Suppressor macrophage treated with lipopolysaccharide for 1 hour (primary cell): ENCODE data around the gene AEN.

Experiments used
- DNase-seq, 3 donors: peaks; one replicate each; pipeline ENCODE4 v3.0.0-alpha.2; 2020 to 2022

Gene AEN

DNA sequence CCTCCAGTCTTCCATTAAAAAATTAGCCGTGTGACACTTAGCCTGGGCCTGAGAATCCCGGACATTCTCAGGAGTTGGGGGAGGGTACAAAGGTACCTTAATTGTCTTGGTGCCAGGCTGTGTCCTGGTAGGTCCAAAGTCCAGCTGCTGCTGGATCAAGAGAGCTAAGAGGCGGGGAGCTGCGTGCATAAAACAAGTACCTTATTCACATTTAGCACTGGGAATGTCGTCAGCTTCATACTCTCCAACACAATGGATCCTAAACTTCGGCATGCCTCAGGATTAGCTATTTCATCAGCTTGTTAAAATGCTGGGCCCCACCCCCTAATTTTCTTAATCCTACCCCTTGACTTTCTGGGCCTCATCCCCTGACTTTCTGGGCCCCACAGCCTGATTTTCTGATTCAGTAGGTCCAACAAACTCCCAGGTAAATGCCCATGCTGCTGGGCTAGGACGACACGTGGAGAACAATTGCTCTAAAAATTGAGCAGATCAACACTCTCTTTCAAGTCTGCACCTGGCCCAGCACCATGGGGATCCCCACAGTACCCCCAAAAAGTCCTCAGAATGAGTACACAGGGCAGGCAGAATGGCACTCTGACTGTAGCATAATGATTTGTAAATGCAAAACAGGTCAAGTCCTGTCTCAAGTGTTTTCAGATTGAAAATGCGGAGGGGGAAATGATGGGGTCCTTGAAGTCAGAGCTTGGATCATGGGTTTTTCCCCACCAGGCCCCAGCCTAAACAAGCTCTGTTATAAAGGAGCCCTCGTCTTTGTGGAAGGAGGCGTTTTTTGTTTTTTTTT is 5.6 kb upstream of the AEN start:
- no peak for DNase-seq

DNA sequence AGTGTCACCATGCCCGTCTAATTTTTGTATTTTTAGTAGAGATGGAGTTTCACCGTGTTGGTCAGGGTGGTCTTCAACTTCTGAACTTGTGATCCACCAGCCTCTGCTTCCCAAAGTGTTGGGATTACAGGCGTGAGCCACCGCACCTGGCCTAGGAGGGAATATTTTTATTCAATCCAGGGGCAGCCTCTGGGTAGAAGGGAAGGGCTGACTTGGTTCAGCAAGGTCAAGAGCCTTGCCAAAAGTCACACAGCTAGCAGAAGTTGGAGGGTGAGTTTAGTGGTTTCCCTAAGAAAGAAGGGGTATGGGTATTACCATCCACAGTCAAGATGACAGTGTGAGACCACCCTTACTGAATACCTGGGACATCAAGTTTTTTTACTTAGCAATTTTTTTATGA is 4.9 kb upstream of the AEN start:
- no peak for DNase-seq

DNA sequence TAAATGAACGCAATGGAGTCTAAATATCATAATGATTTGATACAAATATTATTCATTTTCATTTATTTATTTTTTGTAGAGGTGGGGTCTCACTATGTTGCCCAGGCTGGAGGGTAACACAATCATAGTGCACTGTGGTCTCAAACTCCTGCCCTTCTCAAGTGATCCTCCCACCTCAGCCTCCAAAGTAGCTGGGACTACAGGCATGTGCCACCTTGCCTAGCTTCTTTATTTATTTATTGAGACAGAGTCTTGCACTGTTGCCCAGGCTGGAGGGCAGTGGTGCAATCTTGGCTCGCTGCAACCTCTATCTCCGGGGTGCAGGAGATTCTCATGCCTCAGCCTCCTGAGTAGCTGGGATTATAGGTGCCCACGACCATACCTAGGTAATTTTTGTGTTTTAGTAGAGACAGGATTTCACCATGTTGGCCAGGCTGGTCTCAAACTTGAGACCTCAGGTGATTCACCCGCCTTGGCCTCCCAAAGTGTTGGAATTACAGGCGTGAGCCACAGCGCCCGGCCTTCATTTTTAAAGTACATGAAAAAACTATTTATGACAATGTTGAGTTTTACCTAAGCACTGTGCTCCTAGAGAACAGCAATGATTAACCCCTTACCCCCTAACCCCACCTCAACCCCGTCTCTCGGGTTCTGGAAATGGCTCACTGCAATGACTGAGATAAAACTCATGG is 4.0 kb upstream of the AEN start:
- DNase-seq, result no peak

DNA sequence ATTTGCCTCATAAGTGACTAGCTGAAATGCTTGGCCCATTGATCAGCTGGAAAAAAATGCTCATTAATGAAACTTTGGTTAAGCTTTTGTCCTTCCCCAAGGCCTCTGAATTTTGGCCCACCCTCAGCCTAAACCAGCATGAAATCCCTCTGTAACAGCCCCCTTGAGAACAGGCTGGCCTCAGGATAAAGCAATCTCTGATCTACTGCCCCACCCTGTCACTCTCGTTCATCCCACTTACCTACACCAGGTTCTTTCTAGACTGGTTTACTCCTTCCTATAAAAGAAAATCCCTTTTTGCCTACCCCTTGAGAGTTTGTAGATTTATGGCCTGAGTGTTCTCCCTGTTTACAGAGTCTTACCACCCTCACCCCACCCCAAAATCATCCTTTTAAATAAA is 3.4 kb upstream of the AEN start:
- no peak for DNase-seq

DNA sequence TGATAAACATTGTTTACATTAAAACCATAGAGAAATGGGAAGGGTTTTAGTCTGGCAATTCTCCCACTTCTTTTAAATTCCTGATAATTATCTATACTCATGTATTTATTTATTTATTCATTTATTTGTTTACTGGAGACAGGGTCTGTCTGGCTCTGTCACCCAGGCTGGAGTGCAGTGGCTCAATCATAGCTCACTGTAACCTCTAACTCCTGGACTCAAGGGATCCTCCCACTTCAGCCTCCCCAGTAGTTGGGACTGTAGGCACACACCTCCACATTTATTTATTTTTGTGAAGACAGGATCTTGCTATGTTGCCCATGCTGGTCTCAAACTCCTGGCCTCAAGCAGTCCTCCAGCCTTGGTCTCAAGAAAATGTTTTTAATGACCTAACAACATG is 2.5 kb upstream of the AEN start:
- DNase-seq, result no peak

DNA sequence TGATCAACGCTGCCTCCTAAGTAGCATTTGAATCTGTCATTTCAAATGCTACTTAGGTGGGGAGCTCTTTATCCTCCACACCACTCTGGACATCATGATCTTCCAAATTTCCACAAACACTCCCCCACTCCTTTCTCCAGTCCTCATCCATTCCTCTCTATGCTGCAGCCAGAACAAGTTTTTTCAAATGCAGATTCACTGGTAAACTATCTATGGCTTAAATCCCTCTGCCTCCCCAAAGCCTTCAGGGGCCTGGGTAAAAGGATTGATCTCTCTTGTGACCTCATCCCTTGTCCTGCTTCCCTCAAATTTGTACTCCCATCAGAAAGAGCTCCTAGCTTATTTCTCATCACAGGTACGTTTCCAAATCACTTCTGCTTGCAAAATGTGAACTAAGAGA is 1.3 kb upstream of the AEN start:
- no peak for DNase-seq

DNA sequence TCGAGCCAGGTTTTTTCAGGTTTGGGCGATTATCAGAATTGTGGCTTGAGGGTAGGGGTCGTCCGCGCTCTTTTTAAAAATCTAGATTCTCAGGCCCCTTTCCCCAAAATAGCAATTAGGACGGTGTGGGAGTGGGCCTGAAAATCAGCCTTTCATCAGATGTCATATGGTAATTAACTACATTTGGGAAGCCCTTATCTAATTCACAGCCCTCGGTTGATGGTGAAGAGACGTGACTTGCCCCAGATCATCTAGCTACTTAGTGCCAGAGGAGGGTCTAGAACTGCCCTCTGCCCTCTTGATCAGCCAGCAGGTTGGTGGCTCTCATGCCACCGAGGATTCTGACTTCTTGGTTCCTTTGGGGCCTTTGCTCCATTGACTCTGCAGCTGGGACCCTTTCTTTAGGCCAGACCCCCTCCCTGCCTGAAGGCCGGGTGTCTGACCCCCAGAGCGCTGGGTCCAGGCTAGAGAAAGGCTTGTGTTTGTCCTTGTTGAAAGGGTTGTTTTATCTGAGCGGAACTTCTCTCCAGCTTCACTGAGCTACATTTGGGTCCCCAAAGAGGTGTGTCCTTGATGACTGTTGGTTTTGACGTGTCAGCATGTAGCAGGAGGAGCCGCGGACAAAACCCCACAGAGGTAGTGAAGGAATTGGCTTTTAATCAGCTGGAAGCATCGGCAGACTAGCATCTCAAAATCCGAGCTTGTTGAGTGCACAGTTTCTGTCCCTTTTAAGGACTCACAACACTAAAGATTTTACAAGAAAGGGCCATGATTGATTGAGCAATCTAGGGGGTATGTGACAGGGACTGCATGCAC is 857 bp downstream of the AEN start:
- DNase-seq, result peak; percentile 58 to 75 (median 61)

DNA sequence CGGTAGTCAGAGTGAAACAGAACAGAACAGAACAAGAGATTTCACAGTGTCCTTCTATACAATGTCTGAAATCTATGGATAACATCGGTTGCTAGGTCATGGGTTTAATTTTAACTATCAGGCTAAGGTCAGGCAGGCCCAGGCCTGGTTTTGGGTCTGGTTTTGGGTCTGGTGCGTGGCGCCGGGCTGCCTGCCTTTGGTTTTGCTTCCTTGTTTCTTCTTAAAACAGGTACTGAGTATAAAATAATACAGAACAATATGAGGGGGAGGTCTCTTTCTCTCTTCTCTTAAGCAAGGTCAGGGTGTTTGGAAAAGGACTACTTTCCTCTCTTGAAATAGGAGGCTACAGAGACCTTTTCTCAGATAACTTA is 1.4 kb downstream of the AEN start:
- no peak for DNase-seq

DNA sequence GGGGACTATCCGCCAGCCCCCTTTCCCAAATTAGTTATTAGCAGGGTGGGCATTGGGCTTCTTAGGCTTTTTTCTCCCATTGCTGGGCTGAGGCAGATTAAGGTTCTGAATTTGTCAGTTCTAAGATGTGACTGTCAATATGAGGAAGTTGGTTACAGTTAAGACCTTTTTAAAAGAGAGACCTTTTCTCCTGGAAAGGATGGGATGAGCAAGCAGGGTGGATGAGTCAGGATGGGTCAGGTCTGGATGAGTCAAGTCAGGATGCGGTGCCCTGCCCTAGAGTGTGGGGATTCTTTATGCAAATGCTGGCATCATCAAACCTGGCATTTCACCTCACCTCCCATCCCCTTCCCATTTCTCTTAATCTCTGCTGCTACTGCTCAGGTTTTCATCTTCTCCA is 1.9 kb downstream of the AEN start:
- DNase-seq, result peak; percentile 83 to 94 (median 90)

DNA sequence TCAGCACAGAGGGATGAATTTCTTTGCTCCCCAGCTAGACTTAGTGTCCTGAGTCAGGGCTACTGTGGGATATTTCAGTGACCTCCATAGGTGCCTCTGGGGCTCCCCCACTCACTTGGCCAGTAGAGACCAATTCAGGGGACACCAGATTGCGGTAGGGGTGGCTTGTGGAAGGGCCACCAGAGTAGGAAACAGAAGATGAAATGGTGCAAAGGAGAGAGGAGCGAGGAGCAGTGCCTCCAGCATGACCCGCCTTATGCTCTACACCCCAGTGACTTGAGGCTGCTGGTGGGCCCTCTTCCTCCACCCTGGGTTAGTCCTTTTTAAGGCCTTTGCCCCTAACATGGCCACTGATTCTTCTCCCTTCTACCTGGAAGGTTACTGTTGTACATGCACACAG is 2.5 kb downstream of the AEN start:
- no peak for DNase-seq

DNA sequence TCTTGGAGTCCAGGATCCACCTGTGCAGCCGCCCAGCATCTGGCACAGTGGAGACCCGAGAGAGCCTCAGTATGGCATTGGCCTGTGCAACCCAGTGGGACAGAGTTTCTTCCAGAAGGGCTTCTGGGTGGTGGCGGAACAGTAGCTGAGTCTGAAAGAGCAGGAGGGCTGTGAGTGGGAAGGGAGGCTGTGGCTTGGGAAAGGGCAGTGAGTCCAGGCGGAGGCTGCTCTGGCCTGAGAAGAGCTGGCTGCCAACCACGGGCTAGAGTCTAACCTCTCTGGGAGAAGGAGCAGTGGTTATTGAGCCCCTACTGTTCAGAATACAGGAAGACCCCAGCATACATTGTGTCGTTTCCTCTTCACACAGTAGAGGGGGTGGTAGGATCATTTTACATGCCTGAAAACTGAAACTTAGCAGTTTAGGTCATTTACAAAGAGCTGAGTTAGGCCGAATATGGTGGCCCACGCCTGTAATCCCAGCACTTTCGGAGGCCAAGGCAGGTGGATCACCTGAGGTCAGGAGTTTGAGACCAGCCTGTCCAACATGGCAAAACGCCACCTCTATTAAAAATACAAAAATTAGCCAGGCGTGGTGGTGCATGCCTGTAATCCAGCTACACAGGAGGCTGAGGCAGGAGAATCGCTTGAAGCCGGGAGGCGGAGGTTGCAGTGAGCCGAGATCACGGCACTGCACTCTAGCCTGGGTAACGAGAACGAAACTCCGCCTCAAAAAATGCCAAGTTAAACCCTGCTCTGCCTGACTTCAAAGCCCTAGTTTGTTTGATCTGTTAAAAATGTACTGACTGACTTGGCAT is 3.2 kb downstream of the AEN start:
- peak; percentile 59 to 71 (median 71) for DNase-seq

DNA sequence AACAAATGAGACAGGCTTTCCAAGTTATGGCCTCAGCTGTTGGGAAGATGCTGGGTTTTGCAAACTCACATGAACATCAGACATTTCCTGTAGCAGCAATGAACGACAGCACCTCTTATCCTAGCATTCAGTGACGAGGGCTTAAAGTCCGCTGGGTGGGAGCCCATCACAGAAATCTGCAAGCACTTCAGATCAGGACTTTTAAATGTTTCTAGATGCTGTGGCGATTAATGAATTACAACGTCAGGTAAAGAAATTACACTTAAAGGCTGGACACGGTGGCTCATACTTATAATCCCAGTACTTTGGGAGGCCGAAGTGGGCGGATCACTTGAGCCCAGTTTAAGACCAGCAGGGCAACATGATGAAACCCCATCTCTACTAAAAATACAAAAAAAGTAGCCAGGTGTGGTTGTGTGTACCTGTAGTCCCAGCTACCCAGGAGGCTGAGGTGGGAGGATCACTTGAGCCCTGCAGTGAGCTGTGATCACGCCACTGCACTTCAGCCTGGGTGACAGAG is 3.9 kb downstream of the AEN start:
- no peak for DNase-seq

DNA sequence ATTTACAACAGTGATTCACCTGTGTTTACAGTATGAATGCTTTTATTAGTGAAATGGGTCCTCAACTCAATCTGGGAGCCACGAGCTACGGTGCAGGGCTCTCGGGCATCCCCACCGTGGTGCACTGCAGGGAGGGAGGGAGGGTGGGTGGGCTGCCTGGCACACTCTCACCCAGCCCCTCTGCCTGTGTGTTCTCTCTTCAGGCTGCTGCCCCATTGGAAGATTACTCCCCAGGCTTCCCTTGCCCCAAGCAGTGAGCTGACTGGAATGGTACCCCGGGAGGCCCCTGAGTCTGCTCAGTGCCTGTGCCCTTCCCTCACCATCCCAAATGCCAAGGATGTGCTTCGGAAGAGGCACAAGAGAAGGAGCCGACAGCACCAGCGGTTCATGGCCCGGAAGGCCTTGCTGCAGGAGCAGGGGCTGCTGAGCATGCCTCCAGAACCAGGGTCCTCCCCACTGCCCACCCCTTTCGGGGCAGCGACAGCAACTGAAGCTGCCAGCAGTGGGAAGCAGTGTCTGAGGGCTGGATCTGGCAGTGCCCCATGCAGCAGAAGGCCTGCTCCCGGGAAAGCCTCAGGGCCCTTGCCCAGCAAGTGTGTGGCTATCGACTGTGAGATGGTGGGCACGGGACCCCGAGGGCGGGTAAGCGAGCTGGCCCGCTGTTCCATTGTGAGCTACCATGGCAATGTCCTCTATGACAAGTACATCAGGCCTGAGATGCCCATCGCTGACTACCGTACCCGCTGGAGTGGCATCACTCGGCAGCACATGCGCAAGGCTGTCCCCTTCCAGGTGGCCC is 5.0 kb downstream of the AEN start:
- no peak for DNase-seq

DNA sequence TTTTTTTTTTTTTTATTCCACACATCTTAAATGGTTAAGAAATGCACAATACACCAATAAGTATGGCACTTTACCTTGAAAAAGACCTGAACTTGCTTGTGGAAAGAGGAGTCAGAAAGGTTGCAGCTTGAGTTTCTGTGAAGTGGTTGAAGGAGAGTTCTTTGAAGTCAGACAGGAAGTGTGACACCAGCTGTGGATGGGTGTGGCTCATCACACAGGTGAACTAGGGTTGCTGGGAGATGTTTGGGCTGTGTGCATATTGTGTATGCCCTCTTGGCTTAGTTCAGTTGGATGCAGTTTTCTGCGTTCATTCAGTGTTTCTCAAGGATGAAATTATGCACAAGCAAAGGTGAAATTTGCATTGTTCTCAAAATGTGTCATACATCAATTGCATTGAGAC is 6.3 kb downstream of the AEN start:
- DNase-seq, result no peak

DNA sequence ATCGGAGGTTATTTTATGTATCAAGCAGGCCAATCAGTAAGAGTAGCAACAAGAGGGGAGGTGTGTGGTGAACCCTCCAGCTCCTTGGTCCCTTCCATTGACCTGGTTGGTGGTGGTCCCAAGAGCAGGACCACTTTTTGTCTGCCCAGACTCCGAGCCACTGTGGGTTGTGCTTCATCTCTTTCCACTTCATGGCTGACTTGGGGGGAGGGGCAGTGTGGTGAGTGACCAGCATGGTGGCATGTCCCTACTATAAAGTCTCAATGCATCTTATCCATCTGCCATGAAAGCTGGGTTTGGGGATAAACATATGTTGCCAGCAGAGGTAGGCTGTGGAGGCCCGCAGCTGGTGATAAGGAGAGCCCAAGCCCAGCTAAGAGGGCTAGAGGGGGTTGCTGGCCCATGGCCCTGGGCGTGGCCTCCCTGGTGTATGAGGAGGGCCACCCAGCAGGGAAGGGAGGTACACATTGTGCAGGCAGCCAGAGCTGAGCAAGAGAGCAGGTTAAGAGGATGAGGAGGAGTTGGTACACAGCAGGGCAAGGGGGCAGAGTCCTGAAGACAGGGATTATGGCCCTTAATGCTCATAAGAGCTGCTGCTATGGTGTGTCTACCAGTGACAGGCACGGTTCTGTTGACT is 7.0 kb downstream of the AEN start:
- DNase-seq, result no peak

DNA sequence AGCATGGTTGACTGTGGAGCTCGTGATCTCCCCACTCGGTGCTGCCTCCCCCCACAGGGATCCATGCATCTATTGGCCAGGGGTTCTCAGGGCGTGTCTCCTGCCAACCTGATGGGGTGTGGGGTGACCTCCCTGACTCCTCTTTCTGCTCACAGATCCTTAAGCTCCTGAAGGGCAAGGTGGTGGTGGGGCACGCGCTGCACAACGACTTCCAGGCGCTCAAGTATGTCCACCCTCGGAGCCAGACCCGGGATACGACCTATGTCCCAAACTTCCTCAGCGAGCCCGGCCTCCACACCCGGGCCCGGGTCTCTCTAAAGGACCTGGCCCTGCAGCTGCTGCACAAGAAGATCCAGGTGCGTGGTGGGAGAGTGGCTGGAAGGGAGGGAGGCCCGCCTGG is 7.9 kb downstream of the AEN start:
- DNase-seq, result no peak

DNA sequence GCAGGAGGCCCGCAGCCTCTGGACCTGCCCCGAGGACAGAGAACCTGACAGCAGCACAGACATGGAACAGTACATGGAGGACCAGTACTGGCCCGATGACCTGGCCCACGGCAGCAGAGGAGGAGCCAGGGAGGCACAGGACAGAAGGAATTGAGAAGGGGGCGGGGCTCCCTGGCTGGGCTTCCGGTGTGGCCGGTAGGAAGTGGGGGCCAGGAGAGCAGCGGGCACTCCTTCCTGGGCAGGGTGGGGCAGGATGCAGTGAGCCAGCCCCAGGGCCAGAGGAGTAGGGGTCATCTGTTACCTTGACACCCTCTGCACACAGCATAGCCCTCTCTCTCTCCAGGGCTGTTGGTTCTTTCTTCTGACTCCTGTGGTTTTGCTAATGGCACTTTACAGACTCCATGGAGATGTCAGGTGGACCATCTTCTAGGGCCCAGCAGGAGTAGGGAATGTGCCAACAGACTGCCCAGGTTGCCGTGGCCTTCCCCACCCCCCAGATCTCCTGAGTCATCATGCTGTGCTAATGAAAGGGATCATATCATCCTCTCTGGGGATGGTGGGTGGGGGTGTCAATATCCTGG is 9.1 kb downstream of the AEN start:
- DNase-seq, result no peak

DNA sequence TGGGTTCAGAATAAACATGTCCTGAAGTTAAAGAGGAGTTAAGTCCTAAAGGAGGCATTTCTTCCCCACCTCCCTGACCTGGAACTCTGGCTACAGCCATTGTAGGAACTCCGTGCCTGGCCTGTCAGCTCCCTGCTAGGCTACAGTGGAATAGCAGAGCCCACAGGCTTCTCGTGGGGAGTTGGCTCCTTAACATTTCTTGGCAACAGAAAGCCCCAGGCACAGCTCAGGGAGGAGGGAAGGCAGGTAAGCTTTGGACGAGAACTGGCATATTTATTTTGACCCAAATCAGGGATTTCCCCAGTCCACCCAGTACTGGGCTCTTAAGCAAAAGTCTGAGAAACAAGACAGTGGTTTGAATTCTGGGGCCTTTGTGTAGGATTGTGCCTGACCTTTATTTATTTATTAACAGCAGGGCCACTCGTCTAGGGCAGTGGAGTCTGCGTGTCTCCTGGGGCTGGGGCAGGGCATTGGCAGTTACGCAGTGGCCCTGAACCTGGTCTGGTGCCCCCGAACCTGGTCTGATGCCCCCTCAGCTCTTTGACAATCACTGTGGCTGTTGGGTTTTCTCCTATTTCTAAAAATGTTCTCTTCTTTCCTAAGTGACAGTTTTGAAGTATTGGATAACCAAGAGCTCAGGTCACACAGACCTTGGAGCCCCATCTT is 9.8 kb downstream of the AEN start:
- DNase-seq, result no peak

DNA sequence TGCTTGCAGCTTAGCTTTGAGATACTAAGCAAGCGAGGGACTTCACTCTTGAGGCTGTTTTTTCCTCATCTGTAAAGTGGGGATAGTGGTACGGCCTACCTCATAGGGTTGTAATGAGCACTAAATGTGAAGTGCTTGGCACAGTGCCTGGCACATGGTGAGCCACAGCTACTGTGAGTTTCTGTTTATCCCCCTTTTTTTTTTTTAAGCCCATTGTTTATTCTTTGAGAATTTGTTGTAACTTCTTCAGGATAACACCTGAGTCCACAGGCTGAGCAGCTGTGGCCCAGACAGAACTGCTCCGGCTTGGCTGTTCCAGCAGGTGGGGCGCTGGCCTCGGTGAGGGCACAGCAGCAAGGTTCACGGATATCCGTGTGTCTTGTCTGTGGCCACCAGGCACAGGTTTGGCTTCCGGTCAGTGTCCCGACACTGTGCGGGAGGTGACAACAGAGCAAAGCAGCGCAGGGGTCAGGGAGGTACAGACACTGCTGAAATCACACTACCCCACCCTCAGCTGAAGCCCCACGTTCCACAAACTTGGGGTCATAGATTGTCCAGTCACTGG is 10.4 kb downstream of the AEN start:
- DNase-seq, result no peak

DNA sequence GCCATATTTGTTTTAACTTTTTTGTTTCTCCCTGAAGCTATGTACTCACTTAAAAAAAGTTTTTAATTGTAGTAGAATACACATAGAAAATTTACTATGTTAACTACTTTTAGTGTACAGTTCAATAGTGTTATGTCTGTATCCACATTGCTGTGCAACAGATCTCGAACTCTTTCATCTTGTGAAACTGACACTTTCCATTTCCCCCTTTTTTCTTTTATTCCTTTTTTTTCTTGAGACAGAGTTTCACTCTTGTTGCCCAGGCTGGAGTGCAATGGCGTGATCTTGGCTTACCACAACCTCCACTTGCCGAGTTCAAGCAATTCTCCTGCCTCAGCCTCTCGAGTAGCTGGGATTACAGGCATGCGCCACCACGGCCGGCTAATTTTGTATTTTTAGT is 11.7 kb downstream of the AEN start:
- peak in 2 of 3 donors; percentile 61 to 65 for DNase-seq
